Measurements from ENCODE around the gene DPP10.

DPP10 gene

DNA sequence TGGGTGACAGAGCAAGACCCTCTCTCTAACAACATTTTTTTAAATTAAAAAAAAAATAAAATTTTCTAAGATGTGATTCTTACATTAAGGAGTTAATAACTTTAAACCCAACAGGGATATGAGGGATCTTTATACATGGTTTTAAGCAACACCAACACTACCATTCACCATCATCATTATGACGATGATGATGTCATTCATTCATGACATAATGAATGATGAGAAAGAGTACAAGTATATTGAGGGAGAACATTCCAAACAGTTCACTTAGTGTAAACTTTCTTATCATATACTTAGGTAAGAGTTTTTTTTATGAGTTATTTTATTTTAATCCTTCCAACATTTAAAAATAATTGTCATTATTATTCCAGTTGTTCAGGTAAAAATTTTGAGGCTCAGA lies 863.3 kb downstream of the DPP10 start:
- TF ChIP-seq, protein P1, sequence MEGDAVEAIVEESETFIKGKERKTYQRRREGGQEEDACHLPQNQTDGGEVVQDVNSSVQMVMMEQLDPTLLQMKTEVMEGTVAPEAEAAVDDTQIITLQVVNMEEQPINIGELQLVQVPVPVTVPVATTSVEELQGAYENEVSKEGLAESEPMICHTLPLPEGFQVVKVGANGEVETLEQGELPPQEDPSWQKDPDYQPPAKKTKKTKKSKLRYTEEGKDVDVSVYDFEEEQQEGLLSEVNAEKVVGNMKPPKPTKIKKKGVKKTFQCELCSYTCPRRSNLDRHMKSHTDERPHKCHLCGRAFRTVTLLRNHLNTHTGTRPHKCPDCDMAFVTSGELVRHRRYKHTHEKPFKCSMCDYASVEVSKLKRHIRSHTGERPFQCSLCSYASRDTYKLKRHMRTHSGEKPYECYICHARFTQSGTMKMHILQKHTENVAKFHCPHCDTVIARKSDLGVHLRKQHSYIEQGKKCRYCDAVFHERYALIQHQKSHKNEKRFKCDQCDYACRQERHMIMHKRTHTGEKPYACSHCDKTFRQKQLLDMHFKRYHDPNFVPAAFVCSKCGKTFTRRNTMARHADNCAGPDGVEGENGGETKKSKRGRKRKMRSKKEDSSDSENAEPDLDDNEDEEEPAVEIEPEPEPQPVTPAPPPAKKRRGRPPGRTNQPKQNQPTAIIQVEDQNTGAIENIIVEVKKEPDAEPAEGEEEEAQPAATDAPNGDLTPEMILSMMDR (IDR thresholded peaks at IDR 0.05; ENCODE audit: insufficient read depth, low read depth, low read length, missing control alignments), result no peak
- DNase-seq (ENCODE audit: low read depth), result no peak
- no peak overlapping the region for H3K4me3 ChIP-seq (ENCODE audit: low read length)

DNA sequence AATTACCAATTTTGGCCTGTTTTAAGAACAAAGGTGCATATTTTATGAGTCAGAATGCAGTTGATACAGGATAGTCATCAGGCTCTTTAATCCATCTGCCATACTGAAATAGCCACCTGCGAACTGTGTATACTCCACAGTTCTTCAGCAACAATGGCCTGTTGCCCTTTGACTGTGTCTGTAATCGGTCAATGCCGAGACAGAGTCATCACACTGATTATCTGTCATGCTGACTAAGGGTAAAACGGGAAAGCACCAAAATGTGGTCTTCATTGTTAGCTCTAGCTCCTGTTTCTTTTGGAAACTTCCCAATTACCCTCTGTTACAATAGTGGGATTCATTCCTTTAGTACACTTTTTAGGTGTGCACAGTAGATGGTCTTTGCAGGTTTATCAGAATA lies 871.7 kb downstream of the DPP10 start:
- no peak for DNase-seq (ENCODE audit: low read depth)
- TF ChIP-seq, protein P1 (IDR thresholded peaks at IDR 0.05; ENCODE audit: insufficient read depth, low read depth, low read length, missing control alignments), result no peak
- H3K4me3 ChIP-seq (ENCODE audit: low read length), result no peak overlapping the region

DNA sequence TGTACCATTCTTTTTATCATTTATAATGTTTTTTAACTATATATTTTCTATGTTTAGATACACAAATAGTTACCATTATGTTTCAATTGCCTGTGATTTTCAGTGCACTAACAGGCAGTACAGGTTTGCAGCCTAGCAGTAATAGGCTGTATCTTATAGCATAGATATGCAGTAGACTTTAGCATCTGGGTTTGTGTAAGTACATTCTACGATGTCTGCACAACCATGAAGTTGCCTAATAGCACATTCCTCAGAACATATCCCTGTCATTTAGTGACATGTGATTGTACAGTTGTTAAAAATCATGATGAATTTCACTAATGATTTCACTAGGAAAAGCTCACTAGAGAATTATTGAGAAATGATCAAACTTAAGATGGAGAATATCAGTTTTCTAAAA lies 884.6 kb downstream of the DPP10 start:
- TF ChIP-seq, protein P1 (IDR thresholded peaks at IDR 0.05; ENCODE audit: insufficient read depth, low read depth, low read length, missing control alignments), result no peak
- no peak overlapping the region for H3K4me3 ChIP-seq (ENCODE audit: low read length)
- DNase-seq (ENCODE audit: low read depth), result no peak

DNA sequence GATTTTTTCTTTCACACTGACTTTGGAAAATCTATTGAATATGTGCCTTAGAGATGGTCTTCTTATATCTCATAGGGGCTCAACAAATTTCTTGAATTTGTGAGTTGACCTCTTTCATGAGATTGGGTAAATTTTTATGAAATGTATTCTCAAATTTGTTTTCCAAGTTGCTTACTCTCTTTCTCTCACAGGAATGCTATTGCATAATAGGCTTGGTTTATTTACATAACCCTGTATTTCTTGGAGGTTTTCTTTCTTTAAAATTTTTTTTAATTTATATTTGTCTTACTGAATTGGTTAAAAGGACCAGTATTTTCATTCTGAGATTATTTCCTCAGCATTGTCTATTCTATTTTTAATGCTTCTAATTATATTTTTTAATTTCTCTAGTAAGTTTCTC lies 917.1 kb downstream of the DPP10 start:
- DNase-seq (ENCODE audit: low read depth), result no peak
- TF ChIP-seq, protein P1 (IDR thresholded peaks at IDR 0.05; ENCODE audit: insufficient read depth, low read depth, low read length, missing control alignments), result no peak
- no peak overlapping the region for H3K4me3 ChIP-seq (ENCODE audit: low read length)

DNA sequence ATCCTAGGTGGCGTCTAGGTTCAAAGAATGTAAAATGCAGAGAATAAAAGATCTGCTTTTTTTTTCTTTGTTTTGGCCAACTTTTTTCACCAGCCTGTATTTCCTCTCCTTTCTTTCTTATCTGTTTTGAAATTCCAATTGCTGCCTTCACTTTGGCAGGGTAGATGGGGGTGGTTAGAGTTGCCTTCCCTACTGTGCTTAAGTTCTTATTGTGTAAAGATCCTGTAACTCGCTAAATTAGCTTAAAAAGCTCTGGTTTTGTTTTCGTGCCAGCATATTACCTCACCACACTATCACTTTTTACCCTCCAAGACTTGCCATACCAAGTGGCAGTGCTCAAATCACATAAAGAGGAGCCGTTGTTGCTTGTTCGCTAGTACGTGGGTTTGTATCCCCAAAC lies 921.7 kb downstream of the DPP10 start:
- DNase-seq (ENCODE audit: low read depth), result no peak
- H3K4me3 ChIP-seq (ENCODE audit: low read length), result no peak overlapping the region
- TF ChIP-seq, protein P1 (IDR thresholded peaks at IDR 0.05; ENCODE audit: insufficient read depth, low read depth, low read length, missing control alignments), result no peak

DNA sequence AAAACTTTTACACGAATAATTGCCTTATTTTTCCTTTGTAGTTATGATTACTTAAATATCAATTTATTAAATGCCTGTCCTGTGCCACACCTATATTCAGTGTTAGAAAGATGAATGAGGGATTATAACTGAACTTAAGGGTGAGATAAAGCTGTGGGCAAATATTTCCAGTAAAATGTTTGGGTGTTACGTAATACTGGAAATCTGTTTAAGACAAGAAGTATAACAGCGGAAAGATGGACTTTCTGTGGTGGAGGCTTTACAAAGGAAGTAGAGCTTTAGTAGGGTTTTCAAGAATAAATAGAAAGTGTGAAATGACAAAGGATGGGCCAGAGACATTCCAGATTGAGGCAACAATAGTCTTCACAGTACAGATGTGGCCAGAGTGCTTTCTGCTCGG lies 927.0 kb downstream of the DPP10 start:
- TF ChIP-seq, protein P1 (IDR thresholded peaks at IDR 0.05; ENCODE audit: insufficient read depth, low read depth, low read length, missing control alignments), result no peak
- no peak overlapping the region for H3K4me3 ChIP-seq (ENCODE audit: low read length)
- no peak for DNase-seq (ENCODE audit: low read depth)

DNA sequence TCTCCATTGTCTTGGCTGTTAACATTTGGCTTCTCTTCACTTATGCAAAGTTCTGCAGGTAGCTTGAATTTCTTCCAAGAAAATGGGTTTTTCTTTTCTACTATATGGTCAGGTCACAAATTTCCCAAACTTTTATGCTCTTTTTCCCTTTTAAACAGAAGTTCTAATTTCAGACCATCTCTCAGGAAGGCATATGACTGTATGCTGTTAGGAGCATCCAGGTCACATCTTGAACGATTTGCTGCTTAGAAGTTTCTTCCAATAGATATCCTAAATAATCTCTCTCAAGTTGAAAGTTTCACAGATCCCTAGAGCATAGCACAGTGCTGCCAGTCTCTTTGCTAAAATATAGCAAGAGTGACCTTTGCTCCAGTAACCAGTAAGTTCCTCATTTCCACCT lies 932.5 kb downstream of the DPP10 start:
- DNase-seq (ENCODE audit: low read depth), result no peak
- TF ChIP-seq, protein P1 (IDR thresholded peaks at IDR 0.05; ENCODE audit: insufficient read depth, low read depth, low read length, missing control alignments), result no peak

More for the DNA sequence above, 932.5 kb downstream of the DPP10 start:
- H3K4me3 ChIP-seq (ENCODE audit: low read length), result no peak overlapping the region

All from epithelial cell of esophagus (primary cell).